HCT116 (cell line): ENCODE results near the gene CNPY2. TPM values are rescaled to one million over a fixed set of nuclear protein-coding genes. Genes with fewer than 3 reads are reported as not detected.

Experiments
- ATAC-seq: fragments of 200-7000 bp; cut with Tn5 transposase; 2 replicates; pipeline ENCODE4 v1.9.1; 2020; ENCODE audit warnings: mild to moderate bottlenecking, moderate library complexity
- BruUV-seq: library from RNA; stranded (reverse); fragments of 400-500 nt; replicated peaks from 2 replicates; lab custom pipeline; 2021; lab: Mats Ljungman, UMichigan
- CTCF ChIA-PET: fragments of 300-600 bp; sonication (Branson Sonifier 250); formaldehyde crosslinking; loops from one replicate; lab custom pipeline; 2021; ENCODE audit warnings: antibody characterized with exemption; lab: Charles Lee
- POLR2A ChIA-PET: fragments of 300-600, 350-600 bp; sonication (Branson Sonifier 250); formaldehyde crosslinking; loops from one replicate; lab custom pipeline; 2021; ENCODE audit warnings: antibody characterized with exemption; lab: Charles Lee
- RAD21 ChIA-PET, 2 experiments: fragments of 300-600 bp; sonication (Branson Sonifier 250); formaldehyde crosslinking; loops; one replicate each; lab custom pipeline; 2023; ENCODE audit warnings: low total read pairs in 2 of 2; ENCODE audit not compliant: uncharacterized antibody in 2 of 2, unreplicated experiment in 2 of 2, low non-redundant PET in 1 of 2; lab: Charles Lee
- DNase-seq: peaks from one replicate; pipeline ENCODE4 v3.0.0-alpha.2; 2010; ENCODE audit warnings: low read depth, low spot score
- H2AFZ ChIP-seq: fragments of 200-600 bp; shearing (Covaris generic), sonication (generic); 2 replicates; pipeline ENCODE4 v1.6.1; 2017; ENCODE audit warnings: low read depth, mixed run types, mixed read lengths, antibody characterized with exemption, low read length; ENCODE audit not compliant: poor library complexity, severe bottlenecking
- H3K27ac ChIP-seq: 2 replicates; pipeline ENCODE4 v1.5.1; 2012; ENCODE audit warnings: low read depth, low read length
- H3K27me3 ChIP-seq: fragments of 200-600 bp; sonication (generic); 2 replicates; pipeline ENCODE4 v1.6.1; 2016; ENCODE audit warnings: mixed run types, low read length, mixed read lengths; ENCODE audit not compliant: insufficient read depth
- H3K36me3 ChIP-seq, 2 experiments: fragments of 200-500 bp in 1 of 2; fragments of 200-600 bp in 1 of 2; sonication (Bioruptor generic) in 1 of 2; sonication (generic) in 1 of 2; 2 replicates each; pipeline versions ENCODE4 v1.5.1 to v1.6.1; 2014 to 2016; ENCODE audit warnings: low read length in 2 of 2, inconsistent platforms in 1 of 2, mixed read lengths in 1 of 2, mixed run types in 1 of 2; ENCODE audit not compliant: insufficient read depth in 2 of 2, control insufficient read depth in 1 of 2
- H3K4me1 ChIP-seq, 2 experiments: fragments of 200-600 bp in 1 of 2; sonication (generic) in 1 of 2; 2 replicates each; pipeline versions ENCODE4 v1.5.1 to v1.6.1; 2012 to 2017; ENCODE audit warnings: low read length in 2 of 2, inconsistent platforms in 1 of 2, mild to moderate bottlenecking in 1 of 2, mixed read lengths in 1 of 2, mixed run types in 1 of 2, moderate library complexity in 1 of 2; ENCODE audit not compliant: insufficient read depth in 2 of 2, control insufficient read depth in 1 of 2
- H3K4me2 ChIP-seq: fragments of 200-600 bp; sonication (generic); 2 replicates; pipeline ENCODE4 v1.6.1; 2017; ENCODE audit warnings: mixed run types, low read length, mixed read lengths
- H3K4me3 ChIP-seq, 2 experiments: fragments of 200-600 bp in 1 of 2; sonication (generic) in 1 of 2; replicated peaks in 1 of 2; 2 replicates each; pipeline ENCODE4 v1.5.1; 2011 to 2016; ENCODE audit warnings: low read length in 2 of 2, control low read depth in 1 of 2, low read depth in 1 of 2, mild to moderate bottlenecking in 1 of 2, mixed read lengths in 1 of 2, mixed run types in 1 of 2
- H3K79me2 ChIP-seq: fragments of 200-600 bp; sonication (generic); 2 replicates; pipeline ENCODE4 v1.6.1; 2017; ENCODE audit warnings: mild to moderate bottlenecking, mixed run types, low read length, moderate library complexity, mixed read lengths; ENCODE audit not compliant: insufficient read depth
- H3K9ac ChIP-seq: fragments of 200-600 bp; sonication (generic); 2 replicates; pipeline ENCODE4 v1.6.1; 2016; ENCODE audit warnings: low read length, mixed read lengths
- H3K9me2 ChIP-seq: fragments of 200-600 bp; sonication (generic), shearing (Covaris generic); 2 replicates; pipeline ENCODE4 v1.6.1; 2017; ENCODE audit warnings: mixed run types, mild to moderate bottlenecking, moderate library complexity; ENCODE audit not compliant: insufficient read depth
- H3K9me3 ChIP-seq, 2 experiments: fragments of 200-500 bp in 1 of 2; fragments of 200-600 bp in 1 of 2; sonication (Bioruptor generic) in 1 of 2; sonication (generic) in 1 of 2; 2 replicates each; pipeline ENCODE4 v1.6.1; 2014 to 2017; ENCODE audit warnings: low read length in 2 of 2, mixed read lengths in 2 of 2, inconsistent platforms in 1 of 2, low read depth in 1 of 2, mild to moderate bottlenecking in 1 of 2, mixed run types in 1 of 2, moderate library complexity in 1 of 2; ENCODE audit not compliant: control insufficient read depth in 1 of 2, insufficient read depth in 1 of 2
- H4K20me1 ChIP-seq: fragments of 200-600 bp; sonication (generic), shearing (Covaris generic); 2 replicates; pipeline ENCODE4 v1.6.1; 2017; ENCODE audit warnings: mixed run types, mild to moderate bottlenecking, moderate library complexity; ENCODE audit not compliant: insufficient read depth
- ATF3 ChIP-seq: IDR thresholded peaks from 2 replicates; pipeline ENCODE4 v1.6.1; 2012
- CBX3 ChIP-seq: IDR thresholded peaks from 2 replicates; pipeline ENCODE4 v1.6.1; 2012; ENCODE audit warnings: low read depth
- CEBPB ChIP-seq: IDR thresholded peaks from 2 replicates; pipeline ENCODE4 v1.6.1; 2012; ENCODE audit warnings: low read depth
- EGR1 ChIP-seq: IDR thresholded peaks from 2 replicates; pipeline ENCODE4 v1.6.1; 2012; ENCODE audit warnings: low read depth
- ELF1 ChIP-seq: IDR thresholded peaks from 2 replicates; pipeline ENCODE4 v1.6.1; 2012; ENCODE audit warnings: low read depth, borderline replicate concordance
- EZH2 ChIP-seq: fragments of 200-600 bp; sonication (generic); IDR thresholded peaks from 2 replicates; pipeline ENCODE4 v1.6.1; 2017; ENCODE audit warnings: antibody characterized with exemption, mixed run types
- EZH2phosphoT487 ChIP-seq: fragments of 200-600 bp; IDR thresholded peaks from 2 replicates; pipeline ENCODE4 v1.6.1; 2018; ENCODE audit warnings: antibody characterized with exemption, borderline replicate concordance
- JUND ChIP-seq: IDR thresholded peaks from 2 replicates; pipeline ENCODE4 v1.6.1; 2012
- POLR2A ChIP-seq: IDR thresholded peaks from 2 replicates; pipeline ENCODE4 v1.7.0; 2011; ENCODE audit warnings: borderline replicate concordance; ENCODE audit not compliant: insufficient read depth, insufficient read length; ENCODE audit errors: extremely low read depth
- POLR2AphosphoS5 ChIP-seq: IDR thresholded peaks from 2 replicates; pipeline ENCODE4 v1.6.1; 2011; ENCODE audit warnings: mild to moderate bottlenecking, low read depth, low read length, moderate library complexity
- RAD21 ChIP-seq: IDR thresholded peaks from 2 replicates; pipeline ENCODE4 v1.6.1; 2012; ENCODE audit warnings: low read depth, mild to moderate bottlenecking
- SP1 ChIP-seq: IDR thresholded peaks from 2 replicates; pipeline ENCODE4 v1.6.1; 2012; ENCODE audit warnings: low read depth
- ZBTB33 ChIP-seq: IDR thresholded peaks from 2 replicates; pipeline ENCODE4 v1.6.1; 2011; ENCODE audit warnings: mild to moderate bottlenecking, low read length, moderate library complexity; ENCODE audit not compliant: insufficient replicate concordance; ENCODE audit errors: extremely low read depth
- intact Hi-C: fragments of 100-400 bp; cut with micrococcal nuclease; formaldehyde crosslinking; loops from 2 replicates; pipeline ENCODE4 v1.10.0; 2022
- total RNA-seq: library from RNA; stranded (reverse); gene quantifications from one replicate; pipeline ENCODE4 v1.2.1, GENCODE V29; 2021; ENCODE audit not compliant: unreplicated experiment

The CNPY2 gene
- total RNA-seq, 1 experiment from 2014 or later: 109 TPM

GRCh38 chr12:56311003-56311402 lies 4.8 kb downstream of the CNPY2 start:
- no peak for DNase-seq
- Histone ChIP-seq H4K20me1 (no peaks in the 10 kb centered on the region), H3K4me1 (peaks cover 2 to 8% of the 10 kb centered on the region in 2 experiments; a peak in 2 of 4 replicates), H2AFZ (no peak overlapping the region), H3K9me2 (no peaks in the 10 kb centered on the region), H3K4me2 (no peak overlapping the region), H3K27me3 (no peaks in the 10 kb centered on the region), H3K9me3 (no peaks in the 10 kb centered on the region), H3K9ac (no peak overlapping the region), H3K4me3 (no peak overlapping the region), H3K79me2 (peaks cover 26% of the 10 kb centered on the region), H3K27ac (no peak overlapping the region), H3K36me3 (peaks cover 19 to 28% of the 10 kb centered on the region in 2 experiments; a peak in 3 of 4 replicates)
- RAD21 ChIA-PET: no interaction called here
- intact Hi-C loops: no loop called here
- TSS peak; percentile 0 for BruUV-seq
- TF ChIP-seq EGR1 (no peak), EZH2phosphoT487 (no peak), ELF1 (no peak), SP1 (no peak), ZBTB33 (no peak), CBX3 (no peak), ATF3 (no peak)
- ATAC-seq: no peak
- POLR2A ChIA-PET: interaction anchor here (0.6 kb wide), 1 partner anchor 559 kb away, joined by 3 read pairs; no protein-coding TSS in a partner anchor
- CTCF ChIA-PET: no interaction called here

- Histone ChIP-seq H3K4me2 (no peak overlapping the region), H4K20me1 (no peaks in the 10 kb centered on the region), H3K4me3 (no peak overlapping the region), H3K9me3 (no peaks in the 10 kb centered on the region), H3K4me1 (no peaks in the 10 kb centered on the region), H3K9ac (no peak overlapping the region), H3K79me2 (0 out of 2 replicates have a peak, but pooled peaks cover 7% of the 10 kb centered on the region), H3K27ac (no peak overlapping the region), H3K27me3 (no peaks in the 10 kb centered on the region), H3K36me3 (peaks cover 20 to 21% of the 10 kb centered on the region in 2 experiments; a peak in 3 of 4 replicates), H3K9me2 (no peaks in the 10 kb centered on the region), H2AFZ (no peak overlapping the region)
- DNase-seq (no peak), ATAC-seq (no peak)
- ChIA-PET CTCF (interaction anchor here (1.2 kb wide), 1 partner anchor 156 kb away, joined by 3 read pairs; no protein-coding TSS in a partner anchor), RAD21 (no interaction called here), POLR2A (interaction anchor here (0.8 to 1.3 kb wide), 2 partner anchors 14 to 25 kb away, joined by 3 to 5 read pairs; partner anchors contain the start of gene PAN2)
- BruUV-seq: no TSS peak
- intact Hi-C loops: no loop called here
- TF ChIP-seq RAD21: no peak
- no peak for TF ChIP-seq EGR1
- no peak for TF ChIP-seq POLR2A
- TF ChIP-seq JUND: no peak
- no peak for TF ChIP-seq EZH2
- TF ChIP-seq POLR2AphosphoS5: no peak
- TF ChIP-seq ZBTB33: no peak
- no peak for TF ChIP-seq ELF1
- no peak for TF ChIP-seq SP1
- TF ChIP-seq CEBPB: no peak
- TF ChIP-seq CBX3: no peak
These were observed 7.1 kb downstream of the CNPY2 start for GRCh38 chr12:56308714-56309113.
